NCI-H1930 (cell line): ENCODE data around the gene DAZAP1.

Experiments
- DNase-seq, 2 experiments: peaks; one replicate each; lab custom pipeline; 2025; lab: John Stamatoyannopoulos, UW

The DAZAP1 gene

DNA sequence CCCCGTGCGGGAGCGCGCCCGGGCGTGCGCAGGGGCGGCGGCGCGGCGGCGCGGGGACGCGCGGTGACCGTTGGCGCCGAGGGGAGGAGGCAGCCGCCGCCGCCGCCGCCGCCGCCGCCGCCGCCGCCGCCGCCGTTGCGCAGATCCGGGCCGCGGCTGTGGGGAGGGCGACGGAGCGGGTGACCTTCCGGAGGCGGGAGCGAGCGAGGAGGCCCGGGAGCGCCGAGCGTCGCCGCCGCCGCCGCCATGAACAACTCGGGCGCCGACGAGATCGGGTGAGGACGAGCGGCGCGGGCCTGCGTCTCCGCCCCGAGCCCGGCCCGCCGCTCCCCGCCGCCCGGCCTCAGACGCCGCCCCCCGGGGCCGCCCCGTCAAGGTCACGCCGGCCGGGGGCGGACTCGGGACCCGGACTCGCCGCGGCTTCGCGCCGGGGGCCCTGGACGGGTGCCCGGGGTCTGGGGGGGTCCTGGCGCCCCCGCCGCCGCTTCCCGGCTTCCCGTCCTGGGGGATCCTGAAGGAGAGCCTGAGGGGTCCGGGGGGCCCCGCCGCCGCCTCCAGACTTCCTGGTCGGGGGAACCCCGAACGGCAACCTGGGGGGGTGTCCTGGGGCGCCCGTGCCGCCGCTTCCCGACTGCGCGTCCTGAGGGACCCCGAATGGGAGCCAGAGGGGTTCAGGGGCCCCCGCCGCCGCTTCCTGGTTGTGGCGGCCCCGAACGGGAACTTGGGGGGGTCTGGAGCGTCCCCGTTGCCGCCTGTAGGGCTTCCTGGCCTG lies at the start of gene DAZAP1:
Gene DAZAP1 (plus strand): TSS at position 59 of the 772 bp plus-strand sequence. CDS start 188 bp downstream, at position 247.
- no peak for DNase-seq

DNA sequence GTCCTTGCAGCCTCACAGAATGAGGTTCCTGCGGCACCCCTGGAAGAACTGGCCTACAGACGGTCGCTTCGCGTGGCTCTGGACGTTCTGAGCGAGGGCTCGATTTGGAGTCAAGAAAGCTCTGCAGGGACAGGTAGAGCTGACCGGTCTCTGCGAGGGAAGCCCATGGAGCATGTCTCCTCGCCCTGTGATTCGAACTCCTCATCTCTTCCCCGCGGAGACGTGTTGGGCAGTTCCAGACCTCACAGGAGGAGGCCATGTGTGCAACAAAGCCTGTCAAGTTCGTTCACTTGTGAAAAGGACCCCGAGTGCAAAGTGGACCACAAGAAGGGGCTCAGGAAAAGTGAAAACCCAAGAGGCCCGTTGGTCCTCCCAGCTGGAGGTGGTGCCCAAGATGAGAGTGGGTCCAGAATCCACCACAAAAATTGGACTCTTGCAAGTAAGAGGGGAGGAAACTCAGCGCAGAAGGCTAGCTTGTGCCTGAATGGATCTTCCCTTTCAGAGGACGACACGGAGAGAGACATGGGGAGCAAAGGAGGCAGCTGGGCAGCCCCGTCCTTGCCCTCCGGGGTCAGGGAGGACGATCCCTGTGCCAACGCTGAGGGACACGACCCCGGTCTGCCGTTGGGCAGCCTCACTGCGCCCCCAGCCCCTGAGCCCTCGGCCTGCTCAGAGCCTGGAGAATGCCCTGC lies 47.1 kb upstream of the DAZAP1 start:
- no peak for DNase-seq

DNA sequence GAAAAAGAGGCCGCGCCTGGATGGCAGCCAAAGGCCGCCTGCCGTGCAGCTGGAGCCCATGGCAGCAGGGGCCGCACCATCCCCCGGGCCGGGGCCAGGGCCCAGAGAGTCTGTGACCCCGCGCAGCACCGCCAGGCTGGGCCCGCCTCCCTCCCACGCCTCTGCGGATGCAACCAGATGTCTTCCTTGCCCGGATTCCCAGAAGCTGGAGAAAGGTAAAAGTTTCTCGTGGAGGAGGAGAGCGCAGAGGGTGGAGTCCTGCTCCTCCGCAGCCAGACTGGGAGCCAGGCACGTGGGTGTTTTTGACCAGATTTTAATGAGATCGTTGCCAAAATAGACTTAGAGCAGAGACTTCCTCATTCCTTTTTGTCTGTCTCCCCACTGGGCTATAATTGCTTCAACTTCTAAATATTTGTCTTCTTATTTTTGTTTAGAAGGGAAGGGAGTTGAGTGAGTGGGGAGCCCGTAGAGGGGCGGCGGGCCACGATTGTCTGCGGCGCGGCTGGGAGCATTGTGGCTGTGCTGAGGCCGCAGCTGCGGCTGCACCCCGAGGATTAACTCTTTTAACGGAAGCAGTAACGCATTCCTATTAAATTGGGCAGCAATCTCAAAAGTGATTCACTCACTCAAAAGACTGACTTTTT lies 46.4 kb upstream of the DAZAP1 start:
- no peak for DNase-seq

DNA sequence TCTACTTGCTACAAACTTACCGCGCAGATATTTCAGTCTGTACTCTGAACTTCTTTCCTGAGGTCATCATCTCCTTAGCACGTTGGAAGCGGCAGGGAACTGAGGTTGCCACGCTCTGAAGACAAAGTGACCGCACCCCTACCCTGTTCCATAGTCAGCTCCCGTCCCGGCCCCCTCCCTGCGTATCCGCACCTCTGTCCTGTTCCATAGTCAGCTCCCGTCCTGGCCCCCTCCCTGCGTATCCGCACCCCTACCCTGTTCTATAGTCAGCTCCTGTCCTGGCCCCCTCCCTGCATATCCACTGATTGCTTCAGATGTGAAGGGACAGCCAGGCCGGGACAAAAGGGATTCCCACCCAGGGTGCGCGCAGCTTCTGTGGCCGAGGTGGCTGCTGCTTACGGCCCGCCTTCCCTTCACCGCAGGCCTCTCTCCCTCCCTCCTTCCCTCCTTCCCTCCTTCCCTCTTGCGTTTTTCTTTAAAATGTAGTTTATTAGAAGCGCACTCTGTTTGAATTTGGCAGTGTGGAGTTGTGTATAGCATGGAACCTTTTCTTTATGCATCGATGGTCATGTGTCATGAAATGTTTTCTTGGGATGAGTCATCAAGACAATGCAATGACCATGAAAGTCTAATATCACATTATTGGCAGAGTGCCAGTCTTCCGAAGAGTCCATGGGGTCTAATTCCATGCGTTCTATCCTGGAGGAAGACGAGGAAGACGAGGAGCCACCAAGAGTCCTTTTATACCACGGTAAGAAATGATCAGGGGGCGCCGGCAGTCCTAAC lies 45.6 kb upstream of the DAZAP1 start:
- DNase-seq = no peak

DNA sequence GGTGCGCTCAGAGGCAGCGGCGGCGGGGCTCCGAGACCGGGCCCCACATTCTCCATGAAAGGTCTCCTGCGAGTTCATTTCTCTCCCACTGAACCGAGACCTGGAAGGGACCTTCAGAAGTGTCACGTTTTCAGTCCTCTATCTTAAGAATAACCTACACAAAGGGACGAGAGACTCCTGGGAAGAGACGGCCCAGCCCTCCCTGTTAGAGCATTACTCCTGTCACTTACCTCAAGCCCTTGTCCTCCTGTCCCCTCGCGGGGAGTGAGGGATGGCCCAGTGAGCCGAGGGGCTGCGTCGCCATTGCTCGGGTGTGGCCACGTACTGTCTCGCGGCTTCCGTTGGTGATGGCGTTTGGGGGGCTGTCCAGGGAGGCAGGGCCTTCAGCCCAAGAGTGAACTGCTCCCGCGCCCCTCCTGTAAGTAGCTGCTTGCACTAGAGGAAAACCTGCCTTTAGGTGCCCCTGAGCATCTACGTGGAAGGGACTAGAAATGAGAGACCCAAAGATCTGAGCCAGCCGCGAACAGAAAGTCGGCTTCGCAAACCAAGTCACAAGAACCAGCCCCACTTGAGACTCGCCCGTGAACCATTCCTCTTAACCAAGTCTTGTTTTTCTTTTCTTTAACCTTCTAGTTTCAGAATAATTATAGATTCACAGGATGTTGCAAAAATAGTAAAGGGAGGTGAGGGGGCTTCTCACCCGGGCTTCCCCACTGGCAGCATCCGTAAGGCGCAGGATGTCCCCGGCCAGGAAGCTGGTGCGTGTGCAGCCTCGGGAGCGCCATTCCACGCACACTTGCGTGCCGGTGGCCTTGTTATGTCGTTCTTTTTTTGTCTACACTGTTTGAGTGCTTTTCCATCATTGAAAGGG lies 44.8 kb upstream of the DAZAP1 start:
- no peak for DNase-seq

DNA sequence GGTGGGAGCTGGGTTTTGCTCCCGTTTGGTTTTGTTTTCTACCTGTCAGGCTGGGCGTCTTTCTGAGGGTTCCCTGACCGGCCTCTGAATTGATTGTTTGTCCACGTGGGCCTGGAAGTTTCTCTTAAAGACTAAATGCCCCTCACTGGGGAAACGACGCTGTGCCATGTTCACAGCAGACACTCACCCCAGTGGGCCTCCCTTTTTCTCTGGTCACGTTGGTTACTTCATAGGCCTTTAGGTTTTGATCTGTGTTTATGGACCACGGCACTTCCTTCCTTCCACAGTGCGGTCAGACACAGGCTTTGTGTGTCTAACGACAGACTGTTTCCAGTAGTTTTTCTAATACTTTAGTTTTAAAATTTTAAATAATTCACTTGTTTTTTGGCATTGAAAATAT lies 43.8 kb upstream of the DAZAP1 start:
- no peak for DNase-seq

DNA sequence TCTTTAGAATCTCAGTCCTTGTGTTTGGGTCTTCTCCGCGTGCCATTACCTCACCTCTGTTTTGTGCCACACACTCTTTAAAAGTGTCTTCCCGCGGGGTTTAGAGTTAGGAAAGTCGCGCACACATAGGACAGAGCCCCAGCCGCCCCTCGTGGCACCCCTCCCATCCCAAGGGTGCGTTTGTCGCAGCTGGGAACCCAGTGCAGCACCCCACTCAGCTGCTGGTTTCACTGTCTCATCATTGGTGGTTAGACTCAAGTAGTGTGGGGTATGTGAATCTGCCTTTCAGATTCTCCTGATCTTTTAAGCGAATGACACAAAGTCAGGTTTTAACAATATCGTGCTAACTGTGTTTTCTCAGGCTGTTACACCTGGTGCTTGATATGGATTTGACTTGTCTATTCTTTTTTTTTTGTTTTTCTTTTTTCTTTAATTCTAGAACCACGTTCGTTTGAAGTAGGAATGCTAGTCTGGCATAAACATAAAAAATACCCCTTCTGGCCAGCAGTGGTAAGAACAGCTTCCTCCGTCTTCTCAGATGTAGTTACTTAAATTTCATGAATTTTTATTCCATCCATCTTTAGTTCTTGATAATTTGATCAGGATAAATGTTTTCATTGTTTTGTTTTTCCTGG lies 43.2 kb upstream of the DAZAP1 start:
- DNase-seq = no peak

DNA sequence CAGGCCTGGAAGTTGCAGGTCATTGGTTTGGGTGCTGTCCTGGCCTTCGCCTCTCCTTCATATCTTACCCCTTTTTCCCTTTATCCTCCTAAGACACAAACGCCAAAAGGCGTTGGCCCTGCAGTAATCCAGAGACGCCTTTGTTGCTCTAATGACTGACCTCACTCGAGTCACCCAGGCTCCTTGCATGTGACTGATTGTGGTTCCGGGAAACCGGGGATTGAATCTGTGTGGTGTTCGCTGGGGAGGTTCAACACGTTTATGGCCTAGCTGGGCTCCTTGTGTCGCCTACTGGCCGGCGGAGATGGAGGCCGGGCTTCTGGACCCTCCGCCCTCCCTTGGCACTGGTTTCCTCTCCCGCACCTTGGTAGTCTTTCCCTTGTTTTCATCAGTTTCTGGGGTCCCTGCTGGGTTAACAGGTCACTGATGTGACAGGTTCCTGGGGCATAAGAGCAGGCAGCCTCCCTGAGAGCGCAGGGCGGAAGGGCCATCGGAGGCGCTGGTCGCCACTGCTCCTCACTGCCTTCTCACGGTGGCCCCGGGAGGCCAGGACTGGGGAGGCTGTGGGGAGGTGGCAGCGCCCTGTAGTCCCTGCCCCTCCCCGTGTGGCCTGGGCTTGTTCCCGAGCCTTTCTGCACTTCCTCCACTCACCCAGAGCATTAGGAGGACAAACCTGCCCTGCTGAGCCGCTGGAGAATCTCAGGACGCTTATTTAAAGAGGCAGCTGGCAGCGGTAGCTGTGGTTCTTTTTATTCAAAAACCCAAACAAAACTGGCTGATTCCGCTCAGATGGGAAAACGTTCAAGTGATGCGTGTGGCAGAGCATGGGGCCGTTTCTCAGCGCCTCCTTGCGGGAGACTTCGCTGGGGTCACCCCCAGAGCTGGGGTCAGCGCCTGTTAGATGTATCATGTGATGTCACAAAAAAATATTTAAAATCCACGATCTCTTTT lies 41.8 kb upstream of the DAZAP1 start:
- no peak for DNase-seq

DNA sequence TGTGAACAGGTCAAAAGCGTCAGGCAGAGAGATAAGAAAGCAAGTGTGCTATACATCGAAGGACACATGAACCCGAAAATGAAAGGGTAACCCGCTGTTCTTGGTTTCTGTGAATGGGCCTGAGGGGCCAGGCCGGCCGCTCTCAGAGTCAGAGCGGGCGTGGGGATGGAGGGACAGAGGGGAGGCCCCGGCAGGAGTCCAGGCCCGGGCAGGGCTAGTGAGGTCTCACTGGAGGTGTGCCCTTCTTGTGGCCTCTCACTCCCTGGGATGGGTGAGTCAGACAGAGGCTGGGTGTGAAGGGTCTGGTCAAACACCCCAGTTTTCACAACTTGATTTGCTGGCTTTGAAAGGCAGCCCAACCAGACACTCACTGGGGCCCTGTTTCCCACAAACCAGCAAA lies 41.1 kb upstream of the DAZAP1 start:
- DNase-seq = no peak

DNA sequence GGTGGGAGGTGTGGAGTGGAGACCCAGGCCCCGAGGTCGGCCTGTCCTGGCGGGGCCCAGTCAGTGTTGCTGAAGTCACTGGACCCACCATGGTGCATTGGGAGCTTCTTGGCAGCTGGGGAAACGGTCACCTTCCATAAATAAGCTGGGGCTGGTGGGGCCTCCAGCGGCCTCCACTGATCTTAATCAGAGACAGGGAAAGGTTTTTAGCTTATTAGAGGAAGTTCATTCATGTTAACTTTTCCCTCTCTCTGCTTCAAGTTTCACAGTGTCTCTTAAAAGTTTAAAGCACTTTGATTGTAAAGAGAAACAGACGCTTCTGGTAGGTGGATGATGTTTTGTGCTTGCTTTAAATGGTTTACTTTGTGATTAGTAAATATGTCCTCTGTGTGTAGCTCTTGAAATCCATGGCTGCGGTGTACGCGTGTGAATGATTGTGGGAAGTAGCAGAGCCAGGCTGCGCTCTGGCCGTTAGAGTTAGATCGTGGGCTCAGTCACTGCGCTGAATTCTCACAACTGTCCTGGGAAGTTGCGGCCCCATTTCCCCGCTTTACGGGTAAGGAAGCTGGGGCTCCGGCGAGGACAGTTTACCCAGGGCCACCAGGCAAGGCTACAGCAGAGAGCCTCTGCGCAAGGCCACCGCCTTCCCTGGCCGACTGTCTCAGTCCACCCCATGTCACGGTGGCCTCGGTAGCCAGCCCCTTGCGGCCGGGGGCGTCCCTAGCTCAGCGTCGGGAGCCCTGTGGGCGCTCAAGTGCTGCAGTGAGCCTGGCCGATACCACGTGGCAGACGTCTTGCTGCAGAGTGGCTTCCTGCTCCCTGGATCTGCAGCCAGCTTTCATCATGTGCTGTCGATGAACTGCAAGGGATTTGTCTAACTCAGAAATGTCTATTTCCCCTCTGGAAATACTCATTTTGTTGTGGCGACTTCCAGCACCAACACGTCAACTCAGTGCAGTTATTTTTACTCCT lies 40.2 kb upstream of the DAZAP1 start:
- no peak for DNase-seq

DNA sequence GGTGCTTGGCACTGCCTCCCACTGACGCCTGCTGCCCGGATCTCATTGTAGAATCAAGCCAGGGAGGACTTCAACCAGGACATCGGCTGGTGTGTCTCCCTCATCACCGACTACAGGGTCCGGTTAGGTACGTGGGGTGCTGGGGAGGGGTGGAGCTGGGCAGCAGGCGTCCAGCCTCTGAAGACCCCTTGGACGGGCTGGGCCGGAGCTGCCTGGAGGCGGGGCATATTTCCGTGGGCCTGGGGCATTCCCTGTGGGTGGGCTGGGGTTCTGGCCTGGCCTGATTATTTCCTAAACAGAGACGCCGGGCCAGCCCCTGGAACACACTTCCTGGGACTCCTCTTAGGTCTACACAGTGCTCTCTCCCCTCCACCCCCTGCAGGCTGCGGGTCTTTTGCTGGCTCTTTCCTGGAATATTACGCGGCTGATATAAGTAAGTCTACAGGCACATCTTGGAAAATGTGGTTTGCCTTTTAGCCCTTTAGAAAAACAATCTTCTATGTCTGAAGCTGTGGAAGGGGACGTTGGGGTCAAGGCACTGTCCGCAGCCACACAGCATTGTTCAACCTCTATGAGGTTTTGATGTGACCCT lies 38.1 kb upstream of the DAZAP1 start:
- DNase-seq = no peak

DNA sequence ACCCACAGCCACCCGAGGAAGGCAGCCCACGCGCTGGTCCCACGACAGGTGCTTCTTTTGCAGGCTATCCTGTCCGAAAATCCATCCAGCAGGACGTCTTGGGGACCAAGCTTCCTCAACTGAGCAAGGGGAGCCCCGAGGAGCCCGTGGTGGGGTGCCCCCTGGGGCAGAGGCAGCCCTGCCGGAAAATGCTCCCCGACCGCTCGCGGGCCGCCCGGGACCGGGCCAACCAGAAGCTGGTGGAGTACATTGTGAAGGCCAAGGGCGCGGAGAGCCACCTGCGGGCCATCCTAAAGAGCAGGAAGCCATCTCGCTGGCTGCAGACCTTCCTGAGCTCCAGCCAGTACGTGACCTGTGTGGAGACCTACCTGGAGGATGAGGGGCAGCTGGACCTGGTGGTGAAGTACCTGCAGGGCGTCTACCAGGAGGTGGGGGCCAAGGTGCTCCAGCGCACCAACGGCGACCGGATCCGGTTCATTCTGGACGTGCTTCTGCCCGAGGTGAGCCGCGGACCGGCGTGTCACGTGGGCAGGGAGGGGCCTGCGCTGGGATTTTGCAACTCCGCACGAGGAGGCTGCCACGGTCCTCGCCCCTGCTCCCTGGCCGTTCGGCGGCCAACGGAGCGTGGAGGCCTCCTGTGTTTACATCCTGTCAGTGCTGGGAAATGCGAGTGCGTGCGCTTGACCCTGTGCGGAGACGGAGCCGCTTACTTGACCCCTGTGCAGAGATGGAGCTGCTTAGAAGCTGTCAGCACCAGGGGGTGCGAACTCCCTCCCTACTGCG lies 36.6 kb upstream of the DAZAP1 start:
- DNase-seq = no peak

DNA sequence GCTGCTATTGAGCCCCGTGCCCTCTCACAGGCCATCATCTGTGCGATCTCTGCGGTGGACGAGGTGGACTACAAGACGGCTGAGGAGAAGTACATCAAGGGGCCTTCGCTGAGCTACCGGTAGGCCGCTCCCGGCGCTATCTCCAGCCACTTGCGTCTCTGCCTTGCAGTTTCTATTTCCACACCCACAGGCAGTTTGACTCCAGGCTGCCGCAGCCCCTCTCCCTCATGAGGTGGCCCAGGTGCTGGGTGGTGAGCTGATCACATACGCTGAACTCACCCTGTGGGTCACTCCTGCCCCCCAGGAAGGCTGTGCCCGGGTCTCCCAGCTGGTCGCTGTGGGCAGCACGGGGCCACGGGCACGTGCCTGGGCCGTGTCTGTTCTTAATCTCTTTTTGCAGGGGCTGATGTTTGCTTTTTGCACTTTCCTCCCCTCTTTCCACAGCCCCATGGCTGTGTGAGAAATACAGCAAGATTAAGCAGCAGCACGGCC lies 34.3 kb upstream of the DAZAP1 start:
- DNase-seq = no peak

DNA sequence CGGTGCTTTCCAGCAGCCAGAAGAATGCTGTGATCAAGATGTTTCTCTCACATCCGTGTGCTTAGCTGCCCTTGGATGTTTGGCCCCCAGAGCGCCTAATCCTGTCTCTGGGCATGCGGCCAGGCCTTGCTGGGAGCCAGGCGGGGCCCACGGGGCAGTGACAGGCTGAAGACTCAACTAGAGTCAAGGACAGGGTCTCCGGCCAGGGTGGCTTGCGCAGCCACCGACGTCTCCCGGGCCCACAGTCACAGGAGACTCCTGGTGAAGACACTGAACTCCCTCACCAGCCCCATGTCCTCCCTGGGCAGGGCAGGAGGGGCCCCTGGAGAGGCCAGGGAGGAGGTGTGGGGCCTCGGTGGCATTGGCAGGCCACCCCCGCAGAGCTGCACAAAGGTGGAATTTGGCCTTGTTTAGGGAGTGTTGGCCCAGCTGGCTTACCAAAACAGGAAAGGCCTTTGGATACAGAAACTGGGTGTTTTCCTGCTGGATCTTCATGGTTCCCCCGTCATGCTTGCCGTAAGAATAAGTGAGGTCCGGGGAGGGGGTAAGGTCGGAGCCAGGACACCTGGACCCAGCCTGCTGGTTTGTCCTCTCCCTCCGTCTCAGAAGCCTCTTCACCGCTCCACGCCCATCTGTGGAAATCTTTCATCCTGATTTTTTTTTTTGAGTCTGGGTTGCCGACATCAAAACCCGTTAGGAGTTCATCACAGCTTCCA lies 33.7 kb upstream of the DAZAP1 start:
- DNase-seq = no peak

DNA sequence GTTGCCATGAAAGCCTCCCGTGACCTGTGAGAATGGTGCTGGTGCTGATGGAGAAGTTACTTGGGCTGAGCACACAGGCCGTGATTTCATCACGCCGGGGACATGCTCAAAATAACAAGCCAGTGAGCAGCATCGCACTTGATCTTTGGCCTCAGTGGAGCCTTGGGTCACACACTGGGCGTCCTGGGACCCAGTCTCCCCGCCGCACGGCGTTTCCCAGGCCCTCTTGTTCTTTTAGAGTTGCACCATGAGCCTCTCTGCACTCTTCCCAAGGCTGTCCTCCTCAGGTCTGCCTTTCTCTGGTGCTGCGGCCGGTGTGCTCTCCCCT lies 33.2 kb upstream of the DAZAP1 start:
- no peak for DNase-seq

DNA sequence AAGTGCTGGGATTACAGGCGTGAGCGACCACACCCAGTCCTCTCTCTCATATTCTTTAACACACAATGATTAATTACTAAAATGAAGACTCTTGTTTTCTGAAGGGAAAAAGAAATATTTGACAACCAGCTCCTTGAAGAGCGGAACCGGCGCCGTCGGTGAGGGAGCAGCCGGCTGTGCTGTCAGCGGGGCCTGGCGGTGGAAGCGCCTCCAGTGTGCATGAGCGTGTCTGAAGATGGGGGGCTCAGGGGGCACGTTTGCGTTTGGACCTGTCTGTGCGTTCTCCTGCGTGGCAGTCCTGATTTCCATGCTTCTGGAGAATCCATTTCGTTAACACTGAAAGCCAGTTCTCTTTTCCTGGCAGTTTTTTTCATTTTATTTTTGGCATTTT lies 31.0 kb upstream of the DAZAP1 start:
- DNase-seq = no peak
